HG03097 (cell line): Measurements from ENCODE around the gene RNF4.

Experiments
- ATAC-seq: cut with Tn5 transposase; IDR thresholded peaks from one replicate; pipeline ENCODE4 v1.9.1; 2021; ENCODE audit not compliant: unreplicated experiment, low FRiP score

The RNF4 gene

DNA sequence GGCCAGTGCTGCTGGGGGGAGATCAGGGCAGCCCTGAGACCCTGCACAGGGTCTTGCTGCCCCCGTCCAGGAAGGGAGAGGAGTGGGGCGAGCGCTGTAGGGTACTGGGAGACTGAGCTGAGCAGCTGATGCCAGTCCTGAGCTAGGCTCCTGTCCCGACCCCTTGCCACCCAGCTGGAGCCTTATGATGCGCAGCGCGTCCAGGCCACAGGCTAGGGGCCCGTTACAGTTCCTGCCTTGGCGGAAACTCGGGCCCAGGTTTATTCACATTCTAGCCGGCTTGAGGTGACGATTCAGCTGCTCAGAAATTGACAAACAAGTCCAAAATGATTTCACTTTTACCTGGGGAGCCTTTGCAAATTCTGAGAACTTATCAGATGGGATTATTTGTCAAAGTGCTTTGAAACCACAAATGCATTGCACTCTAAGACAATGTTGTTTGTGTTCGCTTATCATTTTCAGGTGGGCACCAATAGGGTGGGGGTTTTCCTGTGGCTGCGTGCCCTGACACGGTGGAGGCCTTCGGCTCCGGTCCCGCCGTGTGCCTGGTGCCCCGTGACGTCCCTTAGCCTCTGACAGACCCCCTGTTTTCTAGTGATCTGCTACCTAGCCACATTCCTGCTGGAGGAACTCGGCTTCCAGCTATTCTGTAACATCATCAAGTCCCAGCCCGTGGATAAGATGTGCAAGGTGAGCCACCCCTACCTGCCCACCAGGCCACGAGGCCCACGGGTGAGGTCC lies 31.3 kb upstream of the RNF4 start:
- no peak for ATAC-seq

DNA sequence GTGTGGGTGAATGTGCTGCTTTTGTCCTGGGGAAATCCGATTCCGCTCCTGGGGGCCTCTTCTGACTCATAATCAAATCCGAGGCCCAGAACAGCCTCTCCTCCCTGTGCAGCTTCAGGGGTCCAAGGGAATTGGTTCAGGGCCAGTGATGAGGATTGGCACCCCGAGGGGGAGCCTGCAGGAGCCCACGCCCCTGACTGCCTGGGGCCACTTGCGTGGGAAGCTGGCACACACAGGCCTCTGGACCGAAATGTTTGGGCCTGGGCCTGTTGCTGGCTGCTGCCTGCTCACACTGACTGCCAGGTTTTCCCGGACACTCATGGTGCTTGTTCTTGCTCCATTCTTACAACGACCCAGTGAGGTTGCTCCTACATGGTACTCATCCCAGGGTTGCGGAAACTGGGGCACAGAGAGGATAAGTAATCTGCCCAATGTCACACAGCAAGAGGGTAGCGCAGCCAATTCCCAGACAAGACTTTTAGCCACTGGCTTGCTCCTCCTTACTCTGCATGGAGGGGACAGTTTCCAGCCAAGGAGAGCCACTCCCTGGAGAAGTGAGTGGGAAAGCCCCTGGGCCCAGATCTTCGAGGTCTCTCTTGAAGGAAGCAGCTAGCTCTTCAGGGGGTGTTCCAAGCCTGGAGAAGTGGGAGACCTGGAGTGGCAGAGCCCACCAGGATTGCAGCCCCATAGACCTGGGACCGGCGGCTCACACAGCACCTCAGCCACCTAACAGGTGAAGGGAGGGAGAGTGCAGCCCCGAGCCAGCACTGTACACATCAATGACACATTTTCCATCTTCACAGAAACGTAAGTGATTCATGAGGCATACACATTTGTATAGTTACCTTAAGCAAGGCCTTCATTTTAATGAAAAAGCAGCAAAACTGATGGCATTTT lies 29.8 kb upstream of the RNF4 start:
- no peak for ATAC-seq

DNA sequence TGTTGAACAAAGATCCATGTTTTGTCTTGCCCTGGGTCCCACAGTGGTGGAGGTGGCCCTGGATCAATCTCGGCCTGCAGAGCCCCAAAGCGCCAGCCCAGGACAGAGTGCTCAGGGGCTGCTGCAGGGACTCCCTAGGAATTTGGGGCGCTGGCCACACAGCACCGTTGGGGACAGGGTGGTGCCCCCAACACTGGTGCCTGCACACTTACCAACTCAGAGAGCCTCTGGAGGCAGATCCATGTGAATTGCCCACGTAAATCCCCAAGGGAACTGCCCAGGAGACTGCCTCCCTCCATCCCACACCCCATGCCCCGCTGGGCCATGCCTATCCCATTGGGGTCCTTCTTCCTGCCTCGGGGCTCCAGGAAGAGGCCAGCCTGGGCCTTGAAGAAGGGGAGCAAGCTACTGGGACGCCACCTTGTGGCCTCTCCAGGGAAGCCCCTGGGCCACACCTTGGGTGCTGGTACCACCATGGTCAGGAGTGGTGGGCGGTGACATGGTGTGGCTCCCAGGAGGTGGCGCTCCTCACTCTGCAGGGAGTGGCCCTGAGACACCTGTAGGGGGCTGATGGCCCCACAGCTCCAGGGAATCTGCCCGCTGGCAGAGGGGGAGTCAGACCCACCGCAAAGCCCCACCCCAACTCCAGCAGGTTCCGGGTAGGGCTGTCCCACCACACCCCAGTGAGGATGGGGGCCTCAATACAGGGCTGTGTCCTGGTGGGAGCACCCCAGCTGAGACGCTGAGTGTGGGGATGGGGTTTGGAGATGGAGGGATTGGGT lies 27.3 kb upstream of the RNF4 start:
- ATAC-seq = no peak

DNA sequence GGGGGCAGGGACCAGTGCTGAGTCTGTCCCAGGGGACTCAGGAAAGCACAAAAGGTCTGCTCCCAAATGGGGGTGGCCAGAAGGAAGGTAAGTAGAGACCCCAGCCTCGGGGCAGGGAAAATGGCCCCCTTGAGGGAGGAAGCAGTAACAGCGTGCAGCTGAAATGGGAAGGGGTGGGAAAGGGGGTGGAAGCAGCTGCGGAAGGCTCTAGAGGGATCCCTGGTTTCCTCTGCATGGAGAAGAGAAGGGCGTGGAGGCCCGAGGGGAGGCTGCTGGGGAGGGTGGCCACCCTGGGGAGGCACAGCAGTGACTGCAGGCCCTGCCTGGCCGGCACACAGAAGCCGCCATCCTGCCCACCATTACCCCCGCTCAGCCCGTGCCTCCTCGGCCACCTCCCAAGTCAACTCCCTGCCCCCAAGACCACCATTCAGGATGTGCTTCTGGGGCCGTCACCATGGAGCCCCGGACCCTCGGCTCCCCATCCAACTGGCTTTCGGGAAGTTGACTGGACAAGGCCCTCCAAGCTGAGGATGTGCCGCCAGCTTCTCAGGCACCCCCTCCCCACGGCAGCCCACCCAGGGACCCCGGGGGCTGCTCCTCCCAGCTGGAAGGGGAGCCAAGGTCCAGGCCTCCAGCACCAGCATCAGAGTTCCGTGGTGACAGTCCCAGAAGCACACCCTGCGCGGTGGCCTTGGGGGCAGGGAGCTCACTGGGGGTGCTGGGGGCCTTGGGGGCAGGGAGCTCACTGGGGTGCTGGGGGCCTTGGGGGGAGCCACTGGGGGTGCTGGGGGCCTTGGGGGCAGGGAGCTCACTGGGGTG lies 26.5 kb upstream of the RNF4 start:
- ATAC-seq = no peak

DNA sequence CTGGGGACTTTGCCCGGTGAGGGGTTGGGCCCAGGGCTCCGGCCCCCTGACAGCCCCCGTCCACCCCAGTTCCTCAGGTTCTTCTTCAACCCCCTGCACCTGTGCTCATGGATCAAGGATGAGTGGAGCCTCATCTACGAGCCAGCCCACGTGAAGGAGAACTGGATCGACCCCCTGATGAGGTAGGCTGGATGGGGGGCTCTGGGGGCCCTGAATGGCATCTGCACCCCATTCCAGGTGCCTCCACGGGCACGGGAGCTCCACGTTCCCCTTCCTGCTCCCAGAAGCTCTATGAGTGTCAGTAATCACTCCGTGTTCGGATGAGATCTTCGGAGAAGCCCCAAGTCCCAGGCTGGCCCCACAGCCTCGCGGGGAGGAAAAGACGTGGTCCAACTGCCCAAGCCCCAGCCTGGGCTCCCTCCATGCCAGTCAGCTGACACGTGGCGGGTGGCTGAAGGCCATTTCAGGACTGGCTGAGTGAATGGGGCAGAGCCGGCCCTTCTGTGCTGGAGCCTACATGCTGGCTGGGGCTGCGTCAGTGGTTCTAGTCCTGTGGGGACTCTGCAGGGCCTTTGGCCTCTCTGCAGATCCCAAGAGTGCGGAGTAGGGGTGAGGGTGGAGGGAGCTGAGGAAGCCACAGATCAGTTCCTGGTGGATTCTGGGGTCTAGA lies 25.7 kb upstream of the RNF4 start:
- ATAC-seq = no peak

DNA sequence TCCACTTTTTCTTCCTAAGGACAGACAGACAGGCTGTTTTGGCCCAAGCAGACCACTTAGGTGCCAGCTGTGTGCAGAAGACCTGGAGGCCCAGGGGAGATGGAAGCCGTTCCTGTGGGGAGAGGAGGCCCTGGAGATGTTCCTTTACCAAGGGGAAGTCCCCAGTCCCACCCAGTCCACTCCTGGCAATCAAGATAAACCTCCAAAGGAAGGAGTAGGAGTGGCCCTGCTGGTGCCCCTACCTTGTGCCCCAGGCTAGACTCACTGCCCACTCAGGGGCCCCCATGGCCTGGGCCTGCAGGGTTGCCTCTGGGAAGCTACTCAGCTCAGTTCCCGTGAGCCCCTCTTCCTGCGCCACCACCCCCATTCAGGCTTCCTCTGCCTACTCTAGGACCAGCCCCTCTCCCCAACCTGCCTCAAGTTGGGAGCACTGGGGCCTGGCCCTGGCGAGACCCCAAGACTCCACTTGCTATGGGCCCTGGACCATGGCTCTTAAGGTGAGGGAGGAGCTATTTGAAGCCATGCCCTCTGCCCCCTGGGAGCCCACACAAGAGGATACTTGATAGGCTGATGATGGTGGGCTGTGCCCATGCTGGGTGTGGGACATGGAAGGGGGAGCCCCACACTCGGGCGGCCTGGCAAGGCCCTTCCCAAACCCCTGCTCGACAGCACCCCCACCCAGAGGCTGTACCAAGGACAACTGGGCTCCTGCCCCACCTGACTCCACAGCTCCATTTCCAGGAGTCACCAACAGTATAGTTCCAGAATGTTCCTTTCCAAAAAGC lies 24.8 kb upstream of the RNF4 start:
- no peak for ATAC-seq

DNA sequence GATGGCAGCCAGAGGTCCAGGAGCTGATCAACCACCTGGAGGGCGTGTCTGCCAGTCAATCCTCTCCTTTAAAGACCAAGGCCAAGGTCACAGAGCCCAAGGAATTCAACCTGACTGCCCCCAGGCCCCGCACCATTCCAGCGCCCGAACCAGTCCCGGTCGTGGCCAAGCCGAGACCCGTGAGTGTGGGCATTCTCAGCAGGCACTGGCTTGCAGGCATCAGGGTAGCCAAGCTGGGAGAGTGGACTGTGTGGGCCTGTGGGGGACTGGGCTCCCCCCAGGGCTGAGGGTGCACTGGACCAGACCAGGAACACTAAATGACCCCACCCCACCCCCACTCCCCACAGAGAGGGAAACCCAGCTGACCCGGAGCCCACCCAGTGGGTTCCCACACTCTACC lies 23.8 kb upstream of the RNF4 start:
- no peak for ATAC-seq

DNA sequence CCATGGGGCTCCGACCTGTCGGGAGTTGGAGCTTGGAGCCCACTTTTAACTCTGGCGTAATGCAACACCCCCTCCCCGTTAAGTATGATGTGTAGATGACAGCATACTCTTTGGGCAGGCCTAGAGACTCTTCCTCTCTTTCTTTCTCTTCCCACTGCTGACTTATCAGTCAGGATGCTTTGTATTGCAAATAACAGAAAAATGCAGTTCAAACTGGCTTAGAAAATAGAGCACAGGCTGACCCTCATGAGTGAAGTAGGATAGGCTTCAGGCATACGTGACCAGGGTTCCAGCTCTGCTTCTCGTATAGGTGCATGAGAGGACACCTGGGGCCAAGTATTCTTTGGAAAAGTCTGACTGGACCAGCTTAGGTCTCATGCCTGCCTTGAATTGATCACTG lies 23.3 kb upstream of the RNF4 start:
- no peak for ATAC-seq

DNA sequence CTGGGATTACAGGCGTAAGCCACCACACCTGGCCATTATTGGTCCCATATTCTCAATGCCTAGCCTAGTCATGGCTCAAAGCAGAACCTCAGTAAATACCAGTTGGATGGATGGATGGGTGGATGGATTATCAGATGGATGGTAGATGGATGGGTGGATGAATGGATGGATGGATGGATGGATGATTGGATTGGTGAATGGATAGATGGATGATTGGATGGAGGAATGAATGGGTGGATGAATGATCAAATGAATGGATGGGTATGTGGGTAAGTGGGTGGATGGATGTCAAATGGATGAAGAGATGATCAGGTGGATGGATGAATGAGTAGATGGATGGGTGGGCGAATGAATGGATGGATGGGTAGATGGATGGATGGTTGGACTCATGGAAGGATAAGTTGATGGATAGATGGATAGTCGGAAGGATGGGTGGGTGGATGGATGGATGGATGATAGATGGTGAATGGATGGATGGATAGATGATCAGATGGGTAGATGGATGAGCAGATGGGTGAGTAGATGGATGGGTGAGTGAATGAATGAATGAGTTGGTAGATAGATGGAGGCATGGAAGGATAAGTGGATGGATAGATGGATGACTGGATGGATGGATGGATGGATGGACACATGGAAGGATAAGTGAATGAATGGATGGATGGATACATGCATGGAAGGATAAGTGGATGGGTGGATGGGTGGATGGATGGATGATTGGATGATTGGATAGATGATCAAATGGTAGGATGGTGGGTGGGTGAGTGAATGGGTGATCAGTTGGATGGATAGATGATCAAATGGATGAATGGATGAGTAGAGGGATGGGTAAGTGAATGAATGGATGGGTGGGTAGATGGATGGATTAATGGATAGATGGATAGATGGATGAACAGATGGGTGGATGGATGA lies 22.0 kb upstream of the RNF4 start:
- ATAC-seq = no peak

DNA sequence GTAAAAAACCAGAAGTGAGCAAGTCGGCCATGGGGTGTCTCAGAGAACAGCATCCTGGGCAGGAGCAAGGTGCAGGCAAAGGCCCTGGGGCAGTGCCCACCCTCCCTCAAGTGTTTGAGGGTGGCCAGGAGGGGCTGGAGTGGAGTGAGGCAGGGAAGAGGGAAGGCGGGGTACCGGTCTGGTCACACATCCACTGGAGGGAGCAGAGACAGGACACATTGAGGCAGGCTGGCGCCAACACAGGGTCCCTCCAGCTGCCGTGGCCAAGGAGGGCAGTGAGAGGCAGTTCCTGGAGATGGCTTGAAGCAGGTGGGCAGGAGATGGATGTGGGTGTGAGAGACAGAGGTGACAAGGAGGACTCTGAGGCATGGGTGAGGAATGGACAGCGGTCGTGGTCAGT lies 20.3 kb upstream of the RNF4 start:
- no peak for ATAC-seq

DNA sequence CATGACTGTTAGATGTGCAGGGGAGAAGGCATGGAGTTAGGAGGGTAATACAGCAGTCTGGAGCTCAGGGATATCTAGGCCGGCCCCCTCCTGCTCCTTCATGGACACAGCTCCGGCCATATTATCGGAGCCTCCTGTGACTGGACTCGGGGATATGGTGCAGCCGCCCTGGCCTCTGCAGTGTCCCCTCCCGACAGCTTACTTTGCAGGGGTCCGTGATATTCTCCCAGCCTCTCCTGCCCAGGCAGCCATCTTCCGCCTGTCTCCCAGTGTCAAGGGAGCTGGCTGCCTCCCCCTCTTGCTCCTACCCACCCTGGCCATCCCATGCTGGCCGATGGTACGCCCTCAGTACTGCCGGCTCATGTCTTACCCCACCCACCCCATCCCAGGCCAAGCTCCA lies 19.9 kb upstream of the RNF4 start:
- no peak for ATAC-seq

DNA sequence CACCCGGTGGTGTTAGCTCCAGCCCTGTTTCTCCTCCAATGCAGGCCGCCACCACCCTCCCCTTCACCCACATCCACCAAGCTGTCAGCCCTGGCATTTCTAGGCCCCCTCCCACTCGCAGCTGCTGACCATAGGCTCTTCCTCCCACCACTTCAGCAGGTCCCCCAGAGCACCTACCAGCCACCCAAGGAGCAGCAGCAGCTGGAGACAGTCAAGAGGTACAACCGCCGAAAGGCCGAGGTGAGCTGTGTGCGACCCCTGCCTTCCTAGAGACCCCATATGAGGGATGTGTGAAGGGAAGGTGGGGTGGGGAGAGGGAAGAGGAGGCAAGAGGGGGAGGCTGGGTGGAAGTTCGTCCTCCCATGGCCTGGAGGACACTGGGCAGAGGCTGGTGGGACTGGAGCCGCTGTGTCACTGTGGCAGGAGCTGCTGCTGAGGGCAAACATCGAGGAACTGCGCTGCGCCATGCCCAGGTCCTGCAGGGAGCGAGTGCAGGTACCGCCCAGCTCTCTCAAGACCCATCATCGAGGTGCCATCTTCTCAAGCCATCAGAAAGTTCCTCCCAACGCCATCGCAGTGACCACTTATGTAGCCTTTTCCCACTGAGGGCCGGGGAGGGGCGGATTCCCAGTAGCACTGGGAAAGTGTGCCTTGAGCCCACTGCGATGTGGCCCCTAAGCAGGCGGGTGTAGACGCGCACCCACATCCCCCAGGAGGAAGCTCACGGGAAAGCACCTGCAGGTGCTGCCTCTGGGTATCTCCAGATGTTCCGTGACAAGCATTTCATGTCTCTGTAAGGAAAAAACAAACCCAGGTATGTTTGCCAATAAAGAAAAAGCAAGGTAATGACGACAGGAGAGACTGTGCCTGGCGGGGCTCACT lies 19.2 kb upstream of the RNF4 start:
- ATAC-seq = no peak

DNA sequence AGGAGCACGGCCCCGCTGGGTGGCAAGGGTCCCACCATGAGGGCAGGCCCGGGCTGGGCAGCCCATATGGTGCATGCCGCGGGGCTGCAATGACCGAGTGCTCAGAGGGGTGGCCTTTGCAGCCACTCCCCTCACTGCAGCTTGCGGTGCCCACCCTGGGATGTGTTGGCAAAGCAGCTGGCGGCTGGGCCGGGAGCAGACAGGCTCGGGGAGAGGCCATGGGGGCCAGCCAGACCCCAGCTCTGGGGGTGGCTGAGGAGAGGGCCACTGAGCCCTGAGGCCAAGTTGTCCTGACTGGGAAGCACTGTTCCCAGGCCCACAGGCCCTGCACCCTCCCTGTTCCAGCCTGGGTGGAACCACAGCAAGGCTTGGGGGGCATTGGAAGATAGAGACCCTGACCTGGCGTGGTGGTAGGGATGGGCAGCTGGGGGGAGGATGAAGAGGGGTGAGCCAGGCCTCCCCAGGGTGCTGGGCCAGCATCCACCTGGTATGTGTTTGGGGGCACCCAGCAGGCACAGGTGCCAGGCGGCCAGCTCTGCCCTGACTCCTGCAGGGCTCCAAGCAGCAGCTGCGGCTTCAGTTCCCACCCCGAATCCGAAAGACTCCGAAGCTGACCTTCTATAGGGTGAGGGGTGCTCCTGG lies 18.4 kb upstream of the RNF4 start:
- no peak for ATAC-seq

DNA sequence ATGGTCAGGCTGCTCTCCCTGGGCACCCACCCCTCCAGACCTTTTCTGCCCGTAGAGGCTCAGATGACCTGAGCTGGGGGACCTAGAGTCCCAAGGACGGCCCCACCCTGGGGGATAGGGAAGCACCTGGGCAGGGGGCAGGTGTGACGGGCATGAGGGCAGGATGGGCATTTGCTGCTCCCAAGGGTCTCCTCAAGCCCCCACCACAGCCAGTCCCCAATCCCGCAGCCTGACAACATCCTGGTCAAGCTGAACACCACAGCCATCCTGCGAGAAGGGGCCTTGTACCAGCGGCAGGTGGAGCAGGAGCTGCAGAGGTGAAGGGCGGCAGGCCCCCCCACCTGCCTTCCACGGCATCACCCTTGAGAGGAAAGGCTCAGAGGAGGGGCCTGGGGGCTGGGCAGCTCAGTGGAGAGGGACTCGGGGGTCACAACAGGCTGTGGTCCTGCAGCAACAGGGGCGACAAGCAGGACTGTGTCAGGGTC lies 17.8 kb upstream of the RNF4 start:
- ATAC-seq = no peak

DNA sequence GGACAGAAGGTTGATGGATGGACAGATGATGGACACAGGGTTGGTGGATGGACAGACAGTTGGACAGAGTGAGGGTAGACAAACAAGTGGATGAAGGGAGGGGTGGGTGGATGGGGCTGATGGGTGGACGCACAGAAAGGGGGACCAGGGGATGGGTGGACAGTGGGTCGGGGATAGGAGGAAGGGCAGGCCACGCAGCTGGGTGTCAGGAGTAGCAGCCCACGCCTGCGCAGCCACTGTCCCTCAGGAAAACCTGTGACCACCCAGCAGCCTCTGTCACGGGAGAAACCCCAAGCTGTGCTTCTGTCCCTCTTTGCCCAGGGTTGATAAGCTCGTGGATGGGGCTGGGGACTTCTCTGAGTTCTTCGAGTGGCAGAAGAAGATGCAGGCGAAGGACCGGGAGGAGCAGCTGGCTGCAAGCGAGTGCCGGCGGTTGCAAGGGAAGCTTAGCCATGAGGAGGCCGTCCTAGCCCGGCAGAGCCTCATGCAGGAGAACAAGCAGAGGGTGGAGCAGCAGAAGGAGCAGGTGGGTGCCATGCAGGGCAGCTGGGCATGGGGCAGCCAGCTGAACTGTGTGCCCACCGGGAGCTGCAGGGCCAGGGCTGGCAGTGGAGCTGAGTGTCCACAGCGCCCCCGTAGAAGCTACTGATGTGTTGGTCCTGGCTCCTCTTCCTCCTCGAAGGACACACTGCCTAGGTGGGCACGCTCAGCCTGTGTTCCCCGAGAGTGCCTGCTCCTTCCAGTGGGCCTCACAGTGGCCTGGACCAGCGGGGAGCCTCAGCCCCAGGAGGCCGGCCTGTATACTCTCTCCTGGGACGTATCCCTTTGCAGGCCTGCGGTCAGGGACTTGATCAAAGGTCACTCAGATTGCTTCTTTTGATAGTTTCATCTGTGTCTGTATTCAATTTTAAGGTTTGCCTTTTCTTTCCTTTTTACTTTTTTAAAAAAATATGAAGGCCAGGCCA lies 16.8 kb upstream of the RNF4 start:
- no peak for ATAC-seq
